HG03025 (cell line): ENCODE measurements around the gene CCDC63.
"Not testable (repeated sequence)": the region's sequence is repeated elsewhere in the genome, so short reads cannot be mapped to it uniquely, and the experiment has no call there.

Experiments used
- ATAC-seq: cut with Tn5 transposase; IDR thresholded peaks from one replicate; pipeline ENCODE4 v1.9.1; 2021; ENCODE audit warnings: mild to moderate bottlenecking, moderate library complexity; ENCODE audit not compliant: unreplicated experiment, low FRiP score

The CCDC63 gene

DNA sequence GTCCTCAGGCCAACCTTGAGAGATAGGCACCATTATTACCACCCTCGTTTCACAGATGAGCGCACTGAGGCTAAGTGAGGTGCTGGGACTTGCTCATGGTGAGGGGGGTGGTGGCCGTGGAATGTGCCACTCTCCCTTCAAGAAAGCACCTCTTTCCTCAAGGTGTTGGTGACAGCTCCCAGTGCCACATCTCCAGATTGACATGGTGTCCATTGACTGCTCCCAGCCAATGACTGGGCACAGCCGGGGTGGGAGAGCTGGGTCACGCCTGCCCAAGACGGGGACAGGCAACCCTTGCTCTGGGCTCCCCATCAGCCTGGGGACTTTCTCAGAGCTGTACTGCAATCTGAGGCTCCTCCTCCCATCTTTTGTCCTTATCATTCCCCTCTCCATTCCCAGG is 94.6 kb downstream of the CCDC63 start:
- ATAC-seq: no peak

DNA sequence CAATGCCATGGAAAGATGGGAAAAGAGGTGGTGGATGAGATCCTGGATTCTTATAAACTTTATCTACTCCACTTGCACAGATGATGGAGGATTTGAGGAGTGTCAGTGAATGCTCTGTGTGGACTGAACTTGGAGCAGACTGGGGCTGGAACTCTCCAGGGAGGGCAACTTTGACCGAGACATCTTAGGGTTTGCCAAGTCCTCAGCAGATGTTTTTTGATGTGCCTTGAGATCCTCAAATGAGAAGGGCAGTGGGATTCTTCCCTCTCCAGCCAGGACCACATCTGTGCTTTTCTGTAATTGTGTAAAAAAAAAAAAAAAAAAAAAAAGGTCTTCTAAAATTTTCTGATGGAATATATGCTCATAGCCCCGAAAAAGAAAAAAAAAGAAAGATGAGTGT is 96.6 kb downstream of the CCDC63 start:
- no peak for ATAC-seq

GRCh38 chr12:110948041-110948440 is 101.3 kb downstream of the CCDC63 start:
- ATAC-seq: no peak

DNA sequence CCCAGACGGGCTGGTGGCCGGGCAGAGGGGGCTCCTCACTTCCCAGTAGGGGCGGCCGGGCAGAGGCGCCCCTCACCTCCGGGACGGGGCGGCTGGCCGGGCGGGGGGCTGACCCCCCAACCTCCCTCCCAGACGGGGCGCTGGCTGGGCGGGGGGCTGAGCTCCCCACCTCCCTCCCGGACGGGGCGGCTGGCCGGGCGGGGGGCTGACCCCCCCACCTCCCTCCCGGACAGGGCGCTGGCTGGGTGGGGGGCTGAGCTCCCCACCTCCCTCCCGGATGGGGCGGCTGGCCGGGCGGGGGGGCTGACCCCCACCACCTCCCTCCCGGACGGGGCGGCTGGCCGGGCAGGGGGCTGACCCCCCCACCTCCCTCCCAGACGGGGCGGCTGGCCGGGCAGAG is 103.7 kb downstream of the CCDC63 start:
- not testable (repeated sequence) for ATAC-seq

- not testable (repeated sequence) for ATAC-seq
These were observed 104.1 kb downstream of the CCDC63 start for GRCh38 chr12:110950867-110951266.
